ENCODE data around the gene TMEM18.

Gene TMEM18

DNA sequence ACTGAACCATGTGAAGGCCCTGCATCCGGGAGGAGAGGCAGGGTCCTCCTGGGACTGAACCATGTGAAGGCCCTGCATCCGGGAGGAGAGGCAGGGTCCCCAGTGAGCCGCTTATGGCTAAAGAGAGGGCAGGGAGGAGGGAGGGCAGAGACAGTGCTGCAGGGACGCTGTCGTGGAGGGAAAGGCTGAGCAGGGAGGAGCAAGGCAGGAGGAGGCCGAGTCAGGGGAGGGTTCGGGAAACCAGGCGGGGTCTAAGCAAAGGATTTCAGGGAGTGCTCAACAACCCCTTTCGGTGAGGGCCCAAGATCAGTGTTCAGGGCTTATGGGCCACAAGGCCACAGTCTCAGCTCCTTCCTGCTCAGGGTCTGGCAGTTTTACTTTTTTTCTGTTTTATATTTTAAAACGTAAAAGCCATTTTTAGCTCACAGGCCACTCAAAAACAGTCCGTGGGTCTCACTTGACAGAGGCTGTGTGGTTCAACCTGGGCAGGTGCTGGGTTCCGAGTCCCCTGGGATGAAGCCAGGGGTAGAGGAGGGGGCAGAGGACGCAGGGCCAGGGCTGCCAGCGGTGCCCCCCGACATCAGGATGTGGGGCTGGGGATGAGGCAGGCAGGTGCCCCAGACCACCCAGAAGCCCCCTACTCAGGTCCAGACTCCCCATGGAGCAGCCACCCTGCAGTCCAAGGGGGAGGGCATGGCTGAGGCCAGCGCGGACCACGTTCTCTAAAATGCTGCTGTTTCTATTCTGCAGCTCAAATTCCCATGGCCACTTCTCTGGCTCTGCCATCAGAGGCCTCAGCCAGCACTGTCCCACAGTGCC lies 5.2 kb downstream of the TMEM18 start:
- DNase-seq: no peak

DNA sequence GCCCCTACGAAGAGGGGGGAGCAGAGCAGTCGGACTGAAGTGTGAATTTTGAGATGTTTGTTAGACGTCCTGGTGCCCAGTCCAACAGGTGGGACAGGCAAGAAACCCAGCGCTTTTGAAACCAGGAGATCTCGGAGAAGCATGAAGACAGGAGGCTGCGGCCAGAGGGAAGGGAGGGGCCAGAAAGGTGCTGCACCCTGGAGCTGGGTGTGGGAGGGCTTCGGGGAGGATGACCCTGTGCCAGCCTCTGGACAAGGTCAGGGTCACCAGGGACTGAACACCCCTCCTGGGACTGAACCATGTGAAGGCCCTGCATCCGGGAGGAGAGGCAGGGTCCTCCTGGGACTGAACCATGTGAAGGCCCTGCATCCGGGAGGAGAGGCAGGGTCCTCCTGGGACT lies 6.1 kb downstream of the TMEM18 start:
- DNase-seq: no peak

DNA sequence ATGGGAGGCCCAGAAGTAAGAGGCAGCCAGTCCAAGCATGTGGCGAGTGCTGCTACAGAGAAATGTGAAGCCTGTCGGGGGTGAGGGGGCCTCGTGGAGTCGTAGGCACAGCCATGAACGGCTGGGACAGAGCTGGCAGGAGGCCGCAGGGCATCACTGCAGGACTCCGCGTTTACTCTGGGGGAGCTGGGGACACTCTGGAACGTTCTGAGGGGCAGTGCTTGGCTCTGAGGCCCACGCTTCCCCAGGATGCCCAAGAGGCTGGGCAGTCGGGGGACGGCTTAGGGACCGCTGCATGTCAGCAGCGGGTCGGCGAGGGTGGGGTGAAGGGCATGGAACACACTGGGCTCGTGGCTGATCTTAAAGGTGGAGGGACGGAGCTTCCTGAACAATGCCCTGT lies 6.6 kb downstream of the TMEM18 start:
- no peak for DNase-seq

GRCh38 chr2:669323-669722 lies 7.9 kb downstream of the TMEM18 start:
- DNase-seq: no peak

DNA sequence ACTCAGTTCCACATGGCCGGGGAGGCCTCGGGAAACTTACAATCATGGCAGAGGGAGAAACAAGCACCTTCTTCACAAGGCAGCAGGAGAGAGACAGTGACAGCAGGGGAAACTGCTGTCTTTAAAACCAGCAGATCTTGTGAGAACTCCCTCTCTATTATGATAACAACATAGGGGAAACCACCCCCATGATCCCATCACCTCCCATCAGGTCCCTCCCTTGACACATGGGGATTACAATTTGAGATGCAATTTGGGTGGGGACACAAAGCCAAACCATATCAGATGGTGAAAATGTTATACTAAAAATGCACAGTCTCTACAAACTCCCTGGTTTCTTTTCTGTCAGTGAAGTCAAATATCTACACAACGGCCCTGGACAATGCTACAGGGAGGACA lies 9.2 kb downstream of the TMEM18 start:
- DNase-seq: no peak

DNA sequence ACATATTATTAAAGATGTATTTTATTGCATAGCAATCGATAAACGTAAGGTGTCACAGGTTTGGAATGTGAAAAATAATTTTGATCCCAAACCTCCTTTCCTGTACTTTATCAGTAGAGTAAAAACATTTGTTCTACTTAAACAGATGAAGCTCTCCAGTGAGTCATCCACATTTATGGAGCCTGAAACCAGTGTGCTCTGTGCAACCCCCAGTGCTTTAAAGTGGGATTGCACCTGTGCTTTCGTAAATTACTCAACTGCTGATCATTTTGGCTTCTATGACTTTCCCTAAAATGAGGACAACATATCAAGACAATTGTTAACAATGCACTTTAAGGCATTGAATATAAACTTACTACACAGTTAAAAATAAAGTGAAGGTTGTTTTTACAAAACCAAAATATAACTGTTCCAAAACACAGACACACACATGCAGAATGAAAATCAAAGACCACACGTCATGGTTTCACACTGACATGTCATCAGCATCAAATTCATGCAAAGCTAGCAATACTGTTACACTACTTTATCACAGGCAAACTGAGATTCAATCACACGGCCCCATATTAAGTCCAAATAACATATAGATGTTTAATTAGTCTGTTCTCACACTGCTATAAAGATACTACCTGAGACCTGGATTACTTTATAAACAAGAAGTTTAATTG lies 9.7 kb downstream of the TMEM18 start:
- DNase-seq: no peak

DNA sequence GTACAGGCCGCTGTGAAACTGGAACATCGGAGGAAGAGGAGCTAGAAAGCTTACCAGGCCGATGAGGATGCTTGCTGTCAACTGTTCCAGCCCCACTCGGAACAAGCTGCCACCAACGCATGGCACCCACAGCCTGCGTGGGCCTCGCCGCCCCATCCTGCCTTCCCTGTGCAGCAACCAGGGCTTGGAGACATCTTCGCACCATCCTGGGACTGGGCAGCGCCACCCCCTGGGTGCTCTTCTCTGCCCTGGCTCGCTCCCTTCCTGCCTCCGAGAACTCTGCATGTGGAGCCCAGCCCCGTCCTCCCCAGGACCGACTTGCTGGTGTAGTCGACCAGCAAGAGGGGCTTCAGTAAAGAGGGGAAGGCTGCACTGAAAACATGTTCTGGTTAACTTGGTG lies 10.8 kb downstream of the TMEM18 start:
- no peak for DNase-seq

GRCh38 chr2:665340-666073 lies 11.7 kb downstream of the TMEM18 start:
- no peak for DNase-seq

- no peak for DNase-seq
Observed at GRCh38 chr2:664063-664462, 13.1 kb downstream of the TMEM18 start.

DNA sequence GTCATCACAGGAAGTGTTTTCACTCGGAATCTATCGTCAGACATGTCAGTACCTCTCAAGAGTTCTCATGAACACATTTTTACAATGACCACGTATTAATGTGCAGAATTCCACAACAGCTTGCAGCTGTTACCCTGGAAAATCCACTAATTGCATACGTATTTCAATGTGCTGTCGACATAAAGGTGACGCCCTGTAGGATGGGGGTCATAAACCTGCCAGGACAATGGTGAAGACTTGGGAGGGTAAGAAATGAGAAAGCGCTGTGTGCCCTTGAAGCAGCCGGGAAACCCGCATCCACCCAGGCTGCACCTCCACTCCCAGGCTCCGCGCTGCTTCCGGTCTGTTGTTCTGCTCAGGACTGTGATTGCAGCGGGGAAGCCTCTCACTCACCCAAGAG lies 14.0 kb downstream of the TMEM18 start:
- DNase-seq: no peak

DNA sequence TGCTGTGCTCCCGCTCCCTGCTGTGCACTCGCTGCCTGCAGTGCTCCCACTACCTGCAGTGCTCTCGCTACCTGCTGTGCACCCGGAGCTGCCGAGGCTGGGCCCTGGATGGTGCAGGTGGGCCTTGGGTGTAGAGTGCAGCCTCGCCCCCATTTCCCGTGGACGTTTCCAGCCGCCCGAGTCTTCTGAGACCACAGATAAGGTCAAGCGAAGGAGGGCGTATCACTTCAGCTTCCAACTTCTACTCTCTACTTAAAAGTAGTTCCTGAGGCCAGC lies 15.9 kb downstream of the TMEM18 start:
- DNase-seq: no peak

DNA sequence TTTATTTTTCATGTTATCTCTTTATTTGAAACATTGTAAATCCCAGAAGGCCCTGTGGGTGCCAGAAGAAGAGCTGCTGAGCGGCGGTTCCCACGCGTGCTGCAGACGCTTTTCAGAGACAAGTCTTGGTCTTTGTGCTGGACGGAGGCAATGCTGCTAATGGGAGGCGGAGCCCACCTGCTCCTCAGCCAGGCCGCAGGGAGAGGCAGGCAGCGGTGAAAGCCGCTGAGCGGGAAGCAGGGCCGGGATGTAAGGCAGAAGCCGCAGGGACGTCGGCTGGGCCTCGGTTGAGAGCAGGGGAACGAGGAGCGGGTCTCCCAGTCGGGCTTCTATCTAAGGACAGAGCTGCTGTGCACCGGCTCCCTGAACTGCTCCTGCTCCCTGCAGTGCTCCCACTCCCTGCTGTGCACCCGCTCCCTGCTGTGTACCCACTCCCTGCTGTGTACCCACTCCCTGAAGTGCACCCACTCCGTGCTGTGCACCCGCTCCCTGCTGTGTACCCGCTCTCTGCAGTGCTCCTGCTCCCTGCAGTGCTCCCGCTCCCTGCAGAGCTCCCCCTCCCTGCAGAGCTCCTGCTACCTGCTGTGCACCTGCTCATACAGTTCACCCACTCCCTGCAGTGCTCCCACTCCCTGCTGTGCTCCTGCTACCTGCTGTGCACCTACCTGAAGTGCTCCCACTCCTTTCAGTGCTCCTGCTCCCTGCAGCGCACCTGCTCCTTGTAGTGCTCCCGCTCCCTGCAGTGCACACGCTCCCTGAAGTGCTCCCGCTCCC lies 16.4 kb downstream of the TMEM18 start:
- DNase-seq: no peak

DNA sequence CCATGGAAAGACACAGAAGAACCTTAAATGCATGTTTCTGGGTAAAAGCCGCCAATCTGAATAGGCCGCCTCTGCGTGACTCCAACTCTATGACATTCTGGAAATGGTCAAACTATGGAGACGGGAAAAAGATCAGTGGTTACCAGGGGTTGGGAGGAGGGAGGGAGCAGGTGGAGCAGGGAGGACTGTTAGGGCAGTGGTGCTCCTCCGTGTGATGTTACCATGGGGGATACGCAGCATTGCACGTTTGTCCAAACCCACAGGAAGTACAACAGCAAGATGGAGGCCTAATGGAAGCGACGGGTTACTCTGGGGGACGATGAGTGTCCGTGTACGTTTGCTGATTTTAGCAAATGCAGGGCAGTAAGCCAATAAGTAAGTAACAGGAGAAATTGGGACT lies 17.2 kb downstream of the TMEM18 start:
- no peak for DNase-seq

GRCh38 chr2:658426-658825 lies 18.8 kb downstream of the TMEM18 start:
- no peak for DNase-seq

DNA sequence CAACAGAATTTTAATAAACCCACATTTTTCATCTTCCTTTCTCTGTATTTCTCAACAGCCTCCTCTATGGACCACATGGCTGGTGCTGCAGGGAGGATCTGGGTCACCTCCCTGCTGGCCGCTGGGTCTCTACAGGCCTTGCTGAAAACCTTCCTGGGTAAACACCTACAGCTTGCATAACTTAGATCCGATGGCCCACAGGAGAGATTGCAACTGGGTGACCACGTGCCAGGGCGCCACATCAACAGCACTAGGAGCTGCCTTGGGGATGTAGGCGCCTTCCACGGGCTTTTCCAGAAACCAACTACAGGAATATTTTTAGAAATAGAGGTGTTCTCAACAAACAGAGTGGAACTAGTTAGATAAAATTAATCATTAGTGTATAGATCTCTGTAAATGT lies 19.4 kb downstream of the TMEM18 start:
- DNase-seq: no peak

- no peak for DNase-seq
Observed at GRCh38 chr2:656676-657075, 20.5 kb downstream of the TMEM18 start.

- no peak for DNase-seq
Observed at GRCh38 chr2:655626-656025, 21.6 kb downstream of the TMEM18 start.

GRCh38 chr2:654896-655295 lies 22.3 kb downstream of the TMEM18 start:
- no peak for DNase-seq

DNA sequence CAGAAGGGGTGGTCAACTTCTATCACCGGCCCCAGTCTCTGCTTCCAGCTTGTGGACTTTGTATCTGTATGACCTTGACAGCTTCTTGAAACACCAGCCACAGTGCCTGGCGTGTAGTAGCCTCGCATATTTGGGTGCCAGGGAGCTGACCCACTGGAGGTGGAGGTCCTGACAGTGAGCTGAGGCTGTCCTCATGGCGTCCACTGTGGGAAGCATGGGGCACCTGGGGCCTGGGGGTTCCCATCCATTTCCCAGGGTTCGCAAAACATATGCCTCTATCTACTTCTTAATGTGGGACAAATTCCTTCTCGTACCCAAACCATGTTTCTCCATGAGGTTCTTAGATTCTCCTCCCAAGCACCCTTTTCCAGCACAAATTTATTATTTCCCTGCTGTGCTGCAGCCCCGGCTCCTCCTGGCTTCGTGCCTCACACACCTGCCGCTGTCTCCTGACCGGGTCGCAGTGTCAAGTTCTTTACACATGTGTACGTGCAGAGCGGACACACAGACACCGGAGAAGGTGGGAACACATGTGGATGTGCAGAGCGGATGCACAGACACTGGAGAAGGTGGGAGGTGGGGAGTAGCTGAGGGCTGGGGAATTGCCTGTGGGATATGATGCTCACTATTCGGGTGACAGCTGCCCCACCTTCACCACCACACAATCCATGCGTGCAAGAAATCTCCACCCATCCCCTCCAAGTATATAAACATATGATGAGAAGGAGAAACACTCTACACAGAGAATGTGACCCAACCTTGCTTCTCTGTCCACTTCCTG lies 23.4 kb downstream of the TMEM18 start:
- no peak for DNase-seq

- no peak for DNase-seq
Observed at GRCh38 chr2:652881-653480, 24.2 kb downstream of the TMEM18 start.

DNA sequence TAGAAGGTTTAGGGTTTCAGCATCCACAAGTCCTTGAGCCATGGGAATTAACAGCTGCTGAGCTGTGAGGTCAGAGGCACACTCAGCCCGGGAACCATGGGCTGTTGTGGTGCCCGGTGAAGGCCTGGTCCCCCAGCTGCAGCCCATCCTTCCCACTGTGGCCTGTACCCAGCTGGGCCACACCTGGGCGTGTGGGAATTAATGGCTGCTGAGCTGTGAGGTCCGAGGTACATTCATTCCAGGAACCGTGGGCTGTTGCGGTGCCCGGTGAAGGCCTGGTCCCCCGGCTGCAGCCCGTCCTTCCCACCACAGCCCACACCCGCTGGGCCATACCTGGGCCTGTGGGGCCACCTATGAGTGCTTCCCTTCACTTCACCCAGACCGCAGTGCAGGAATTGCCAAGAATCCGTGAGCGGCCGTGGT lies 25.2 kb downstream of the TMEM18 start:
- no peak for DNase-seq
